Measurements from ENCODE around the gene SEMA6B.

- TF ChIP-seq ZFX (IDR thresholded peaks at IDR 0.05), result no peak
- TF ChIP-seq CTCF (conservative IDR thresholded peaks at IDR 0.05), result no peak
Observed at GRCh38 chr19:4510435-4511255, 48.8 kb downstream of the SEMA6B start.
